Gastroesophageal sphincter (tissue), 4 donors: ENCODE measurements around the gene BIRC7. TPM values are rescaled to one million over a fixed set of nuclear protein-coding genes. Genes with fewer than 3 reads are reported as not detected.

ENCODE experiments used
- ATAC-seq: fragments of 150-250 bp; one replicate; pipeline ENCODE4 v1.9.1; 2016; ENCODE audit warnings: mild to moderate bottlenecking, moderate library complexity
- H3K27ac ChIP-seq, 4 donors: fragments of 200-600 bp; sonication (generic) in 3 of 4; 1 replicate in 3 of 4; 2 replicates in 1 of 4; pipeline ENCODE4 v1.5.1; 2016 to 2019
- H3K27me3 ChIP-seq: fragments of 200-600 bp; sonication (generic); one replicate; pipeline ENCODE4 v1.5.1; 2019
- H3K36me3 ChIP-seq, 2 donors: fragments of 200-600 bp; sonication (generic); one replicate each; pipeline ENCODE4 v1.5.1; 2019; ENCODE audit warnings: control low read depth in 1 of 2
- H3K4me1 ChIP-seq, 3 donors: fragments of 200-600 bp; sonication (generic); 1 replicate in 2 of 3; 2 replicates in 1 of 3; pipeline ENCODE4 v1.5.1; 2016 to 2019; ENCODE audit warnings: control low read depth in 2 of 3
- H3K4me3 ChIP-seq, 2 donors: fragments of 200-600 bp; sonication (generic); one replicate each; pipeline ENCODE4 v1.5.1; 2019; ENCODE audit warnings: mild to moderate bottlenecking in 1 of 2, moderate library complexity in 1 of 2
- H3K9me3 ChIP-seq, 3 donors: fragments of 200-600 bp; sonication (generic); one replicate each; pipeline ENCODE4 v1.5.1; 2017 to 2019; ENCODE audit warnings: control low read depth in 2 of 3
- CTCF ChIP-seq, 4 experiments: fragments of 200-600 bp in 2 of 4; fragments of 450-650 bp in 2 of 4; sonication (generic) in 1 of 4; IDR thresholded peaks; one replicate each; pipeline ENCODE4 v1.5.1; 2017 to 2019; ENCODE audit warnings: antibody characterized with exemption in 4 of 4, mild to moderate bottlenecking in 2 of 4, moderate library complexity in 2 of 4
- EP300 ChIP-seq: sonication (generic); formaldehyde crosslinking; IDR thresholded peaks from one replicate; pipeline ENCODE4 v1.6.1; 2017; ENCODE audit warnings: antibody characterized with exemption, mild to moderate bottlenecking
- POLR2A ChIP-seq, 2 donors: fragments of 450-650 bp; IDR thresholded peaks; one replicate each; pipeline ENCODE4 v1.6.1; 2017; ENCODE audit warnings: antibody characterized with exemption in 2 of 2, mild to moderate bottlenecking in 2 of 2, moderate library complexity in 1 of 2
- POLR2AphosphoS5 ChIP-seq: sonication (generic); formaldehyde crosslinking; IDR thresholded peaks from one replicate; pipeline ENCODE4 v1.6.1; 2017; ENCODE audit warnings: antibody characterized with exemption
- WGBS, 2 donors: methylation state at CpG; one replicate each; pipeline ENCODE4 v1.1.5; 2018; ENCODE audit warnings: low coverage in 1 of 2; 5-methylcytosine and 5-hydroxymethylcytosine counted together
- total RNA-seq, 4 donors: library from RNA; depleted of rRNA; stranded (reverse); fragments of >200 nt; gene quantifications; one replicate each; pipeline ENCODE4 v1.1.0, GENCODE V29; 2016

Gene BIRC7
- not detected for total RNA-seq

- Histone ChIP-seq H3K27me3 (peaks cover 94% of the 10 kb centered on the region), H3K4me1 (peaks cover 0 to 8% (median 0%) of the 10 kb centered on the region in 3 donors), H3K9me3 (no peaks in the 10 kb centered on the region), H3K27ac (no peak within 1 kb of the TSS), H3K4me3 (no peak within 1 kb of the TSS), H3K36me3 (no peaks in the 10 kb centered on the region)
- no peak for ATAC-seq
- TF ChIP-seq CTCF (IDR thresholded peaks at IDR 0.05) (no peak), POLR2AphosphoS5 (no peak), POLR2A (IDR thresholded peaks at IDR 0.05) (no peak), EP300 (no peak)
- WGBS, 2 donors, result no CpG with 5 or more reads among the region's 17 CpGs
These were observed at the start of gene BIRC7 for GRCh38 chr20:63235399-63235983. Gene BIRC7, plus strand, starts transcription at chr20:63235905. Its CDS starts 192 bp downstream, at chr20:63236097.

- WGBS, 2 donors, result 85% methylated on average over 7 of the region's 8 CpGs; no CpG with 5 or more reads in 1 of the 2 donors
- TF ChIP-seq EP300, result no peak
- no peak for TF ChIP-seq POLR2A (IDR thresholded peaks at IDR 0.05)
- no peak for TF ChIP-seq POLR2AphosphoS5
- TF ChIP-seq CTCF (IDR thresholded peaks at IDR 0.05), result no peak
- H3K27ac ChIP-seq, result no peak overlapping the region
- no peak for ATAC-seq
- H3K27me3 ChIP-seq, result peaks cover 31% of the 10 kb centered on the region
- H3K4me3 ChIP-seq, result no peak overlapping the region
- H3K4me1 ChIP-seq, result no peaks in the 10 kb centered on the region
- no peaks in the 10 kb centered on the region for H3K36me3 ChIP-seq
- H3K9me3 ChIP-seq, result no peaks in the 10 kb centered on the region
These were observed 49.6 kb upstream of the BIRC7 start for GRCh38 chr20:63186084-63186483.

- no peak for ATAC-seq
- no peak for TF ChIP-seq POLR2A (IDR thresholded peaks at IDR 0.05)
- no peak for TF ChIP-seq EP300
- no peak for TF ChIP-seq POLR2AphosphoS5
- TF ChIP-seq CTCF (IDR thresholded peaks at IDR 0.05), result no peak
- Histone ChIP-seq H3K27ac (no peak overlapping the region), H3K36me3 (no peaks in the 10 kb centered on the region), H3K9me3 (no peaks in the 10 kb centered on the region), H3K4me3 (no peak overlapping the region), H3K27me3 (peaks cover 25% of the 10 kb centered on the region), H3K4me1 (no peaks in the 10 kb centered on the region)
- 81 to 100% methylated on average over 1 to 3 of the region's 8 CpGs for WGBS, 2 donors
These were observed 49.0 kb upstream of the BIRC7 start for GRCh38 chr20:63186528-63187316.

- 60 to 66% methylated on average over 1 to 3 of the region's 7 CpGs for WGBS, 2 donors
- Histone ChIP-seq H3K4me3 (no peak overlapping the region), H3K27me3 (peaks cover 17% of the 10 kb centered on the region), H3K4me1 (no peaks in the 10 kb centered on the region), H3K27ac (no peak overlapping the region), H3K9me3 (no peaks in the 10 kb centered on the region), H3K36me3 (no peaks in the 10 kb centered on the region)
- no peak for ATAC-seq
- TF ChIP-seq EP300 (no peak), CTCF (IDR thresholded peaks at IDR 0.05) (no peak), POLR2AphosphoS5 (no peak), POLR2A (IDR thresholded peaks at IDR 0.05) (no peak)
These were observed 48.2 kb upstream of the BIRC7 start for GRCh38 chr20:63187338-63188158.
